Tibial nerve (tissue), 4 donors: Measurements from ENCODE around the gene ZBED1.

Experiments used
- EP300 ChIP-seq, 2 donors: sonication (generic); formaldehyde crosslinking; IDR thresholded peaks; one replicate each; pipeline ENCODE4 v1.6.1; 2017; ENCODE audit warnings: antibody characterized with exemption in 2 of 2, mild to moderate bottlenecking in 1 of 2
- POLR2A ChIP-seq, 2 donors: fragments of 450-650 bp; IDR thresholded peaks; one replicate each; pipeline ENCODE4 v1.6.1; 2017; ENCODE audit warnings: antibody characterized with exemption in 2 of 2, mild to moderate bottlenecking in 2 of 2, moderate library complexity in 2 of 2
- TF ChIP-seq, protein P1 (sequence below), 5 experiments: fragments of 200-600 bp in 3 of 5; fragments of 450-650 bp in 2 of 5; sonication (generic) in 3 of 5; IDR thresholded peaks; one replicate each; pipeline ENCODE4 v1.5.1; 2016 to 2019; ENCODE audit warnings: antibody characterized with exemption in 5 of 5, mild to moderate bottlenecking in 3 of 5, moderate library complexity in 2 of 5

DNA sequence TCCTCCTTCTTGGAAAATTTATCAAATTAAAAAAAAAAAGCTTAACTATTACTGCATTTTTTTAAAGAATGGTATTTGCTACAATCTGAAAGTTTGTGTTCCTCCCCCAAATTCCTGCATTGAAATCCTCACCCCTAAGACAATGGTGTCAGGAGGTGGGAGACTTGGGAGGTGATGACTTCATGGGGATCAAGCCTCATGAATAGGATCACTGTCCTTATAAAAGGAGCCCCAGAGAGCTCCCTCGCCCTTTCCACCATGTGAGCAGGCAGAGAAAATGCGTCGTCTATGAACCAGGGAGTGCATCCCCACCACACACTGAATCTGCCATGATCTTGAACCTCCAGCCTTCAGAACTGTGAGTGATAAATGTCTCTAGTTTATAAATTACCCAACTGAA lies 38.0 kb downstream of the ZBED1 start:
- TF ChIP-seq, protein P1, sequence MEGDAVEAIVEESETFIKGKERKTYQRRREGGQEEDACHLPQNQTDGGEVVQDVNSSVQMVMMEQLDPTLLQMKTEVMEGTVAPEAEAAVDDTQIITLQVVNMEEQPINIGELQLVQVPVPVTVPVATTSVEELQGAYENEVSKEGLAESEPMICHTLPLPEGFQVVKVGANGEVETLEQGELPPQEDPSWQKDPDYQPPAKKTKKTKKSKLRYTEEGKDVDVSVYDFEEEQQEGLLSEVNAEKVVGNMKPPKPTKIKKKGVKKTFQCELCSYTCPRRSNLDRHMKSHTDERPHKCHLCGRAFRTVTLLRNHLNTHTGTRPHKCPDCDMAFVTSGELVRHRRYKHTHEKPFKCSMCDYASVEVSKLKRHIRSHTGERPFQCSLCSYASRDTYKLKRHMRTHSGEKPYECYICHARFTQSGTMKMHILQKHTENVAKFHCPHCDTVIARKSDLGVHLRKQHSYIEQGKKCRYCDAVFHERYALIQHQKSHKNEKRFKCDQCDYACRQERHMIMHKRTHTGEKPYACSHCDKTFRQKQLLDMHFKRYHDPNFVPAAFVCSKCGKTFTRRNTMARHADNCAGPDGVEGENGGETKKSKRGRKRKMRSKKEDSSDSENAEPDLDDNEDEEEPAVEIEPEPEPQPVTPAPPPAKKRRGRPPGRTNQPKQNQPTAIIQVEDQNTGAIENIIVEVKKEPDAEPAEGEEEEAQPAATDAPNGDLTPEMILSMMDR (IDR thresholded peaks at IDR 0.05): no peak
- TF ChIP-seq EP300 (IDR thresholded peaks at IDR 0.05) (no peak), POLR2A (IDR thresholded peaks at IDR 0.05) (no peak)
